ENCODE results near the gene AFF2.

The AFF2 gene

DNA sequence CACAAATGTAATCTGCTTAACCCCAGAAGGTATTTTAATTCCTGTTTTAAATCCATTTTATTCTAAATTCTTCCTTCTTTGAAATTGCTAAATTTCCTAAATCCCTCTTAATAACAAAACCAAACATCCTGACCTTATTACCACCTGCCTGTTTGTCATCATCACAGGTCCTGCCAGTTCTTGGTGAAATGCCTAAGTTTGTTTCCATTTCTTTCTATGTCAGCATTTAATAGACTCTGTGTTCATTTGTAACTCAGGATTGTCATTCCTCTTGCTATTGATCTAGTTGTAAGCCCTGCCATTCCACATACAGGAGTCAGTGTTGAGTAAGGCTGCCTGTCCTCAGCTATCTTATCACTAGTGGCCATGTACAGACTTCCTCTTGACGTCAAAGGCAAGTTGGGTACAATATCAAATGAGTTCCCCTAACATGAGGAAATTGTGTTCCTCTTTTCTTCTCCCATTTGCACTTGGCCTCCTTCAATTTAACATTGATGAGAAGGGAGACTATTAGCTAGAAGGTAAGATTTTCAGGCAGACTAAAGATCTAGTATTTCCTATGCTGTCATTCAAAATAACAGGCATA, 440.1 kb downstream of the AFF2 start:
- no peak for FAIRE-seq

GRCh38 chrX:148942754-148943153, 442.3 kb downstream of the AFF2 start:
- no peak for FAIRE-seq

DNA sequence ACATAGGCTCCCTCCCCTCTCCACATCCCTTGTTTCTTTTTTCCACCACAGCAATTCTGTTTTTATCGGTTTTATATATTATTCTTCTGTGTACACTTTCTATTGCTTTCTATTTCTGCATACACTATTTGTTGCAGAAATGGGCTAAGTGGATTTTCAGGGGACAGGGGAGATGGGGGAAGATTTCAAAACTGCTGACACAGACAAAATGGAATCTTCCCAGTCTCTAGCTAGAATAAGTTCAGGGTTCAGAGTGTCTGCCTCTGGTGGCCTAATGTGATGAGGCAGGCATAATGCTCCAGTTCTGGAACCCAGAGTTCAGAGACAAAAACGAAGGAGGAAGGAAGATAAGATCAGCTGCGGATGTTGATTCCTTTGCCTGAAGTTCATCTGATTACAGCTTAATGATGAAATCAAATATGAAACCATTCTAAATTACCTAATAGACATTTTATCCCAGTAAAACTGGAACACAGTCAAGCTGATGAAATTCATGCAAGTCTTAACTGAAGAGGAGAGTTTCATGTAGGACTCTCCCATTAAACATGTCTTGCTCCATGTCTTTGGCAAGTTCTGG, 447.1 kb downstream of the AFF2 start:
- FAIRE-seq = no peak

DNA sequence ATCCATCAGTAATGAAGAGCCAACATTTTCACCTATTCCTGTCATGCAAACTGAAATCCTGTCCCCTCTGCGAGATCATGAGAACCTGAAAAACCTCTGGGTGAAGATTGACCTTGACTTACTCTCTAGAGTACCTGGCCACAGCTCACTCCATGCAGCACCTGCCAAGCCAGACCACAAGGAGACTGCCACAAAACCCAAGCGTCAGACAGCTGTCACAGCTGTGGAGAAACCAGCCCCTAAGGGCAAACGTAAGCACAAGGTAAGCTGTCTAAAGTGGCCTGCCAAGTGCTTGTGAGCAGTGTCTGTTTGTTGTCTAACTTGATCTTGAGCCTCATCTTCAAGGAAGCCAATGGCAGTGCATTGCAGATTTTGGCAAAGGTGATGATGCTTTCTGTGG, 455.9 kb downstream of the AFF2 start:
- FAIRE-seq = no peak

- no peak for FAIRE-seq
These were observed 458.5 kb downstream of the AFF2 start for GRCh38 chrX:148958901-148959300.

DNA sequence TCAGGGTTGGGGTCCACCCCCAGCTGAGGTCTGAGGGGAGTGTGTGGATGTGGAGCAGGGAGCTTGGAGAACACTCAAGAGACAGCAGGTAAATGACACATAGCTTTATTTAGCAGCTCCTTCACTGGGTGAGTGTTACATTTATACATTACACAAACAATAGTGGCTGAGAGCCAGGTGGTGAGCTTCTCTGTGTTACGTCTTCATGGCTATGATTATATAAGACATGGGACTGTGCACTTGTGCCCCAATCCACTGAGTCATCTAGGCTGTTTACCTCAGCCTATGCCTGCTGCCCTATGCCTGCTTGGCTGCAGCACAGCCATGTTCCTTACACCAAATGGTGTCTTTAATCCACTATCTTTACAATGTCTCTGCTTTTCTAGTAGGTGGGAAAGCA, 459.6 kb downstream of the AFF2 start:
- FAIRE-seq = no peak

- no peak for FAIRE-seq
These were observed 461.6 kb downstream of the AFF2 start for GRCh38 chrX:148961985-148962384.

- FAIRE-seq = no peak
These were observed 476.4 kb downstream of the AFF2 start for GRCh38 chrX:148976571-148977400.

- no peak for FAIRE-seq
These were observed 479.4 kb downstream of the AFF2 start for GRCh38 chrX:148979786-148980185.

DNA sequence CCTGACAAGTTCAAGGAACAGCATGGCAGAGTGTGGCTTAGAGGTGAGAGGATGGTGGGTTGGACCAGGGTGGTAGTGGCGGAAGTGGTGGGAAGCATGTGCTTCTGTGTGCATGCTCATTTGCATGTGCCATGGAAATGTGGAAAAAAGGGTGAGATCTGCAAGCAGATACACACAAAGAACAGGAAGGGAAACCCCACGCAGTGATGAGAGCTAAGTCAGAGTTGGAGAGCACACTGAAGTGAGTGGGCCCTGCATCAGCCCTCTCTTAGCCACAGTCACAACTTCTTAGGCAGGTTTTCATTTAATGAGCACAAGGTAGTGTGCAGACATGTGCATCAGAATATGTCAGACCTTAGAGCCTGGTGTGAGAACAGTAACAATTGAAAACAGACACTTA, 483.8 kb downstream of the AFF2 start:
- no peak for FAIRE-seq

GRCh38 chrX:148991502-148991901, 491.1 kb downstream of the AFF2 start:
- no peak for FAIRE-seq

DNA sequence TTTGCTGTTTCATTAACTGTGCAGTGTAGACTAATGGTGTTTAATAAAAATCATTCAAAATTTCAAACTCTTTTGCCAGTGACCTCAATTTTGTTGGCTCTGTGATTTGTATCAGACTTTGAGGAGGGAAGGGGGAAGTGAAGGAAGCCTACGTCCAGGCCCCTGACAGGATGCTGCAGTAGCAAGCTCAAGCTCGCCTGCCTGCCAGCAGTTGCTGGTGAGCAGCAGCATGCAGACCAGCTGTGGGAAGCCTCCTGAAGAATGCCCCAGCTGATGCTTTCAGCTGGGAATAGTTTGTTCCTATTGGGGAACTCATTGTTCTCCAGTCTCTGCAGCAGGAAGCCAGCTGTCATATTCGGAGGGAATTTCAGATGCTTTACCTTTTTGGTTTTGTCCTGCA, 495.2 kb downstream of the AFF2 start:
- no peak for FAIRE-seq

DNA sequence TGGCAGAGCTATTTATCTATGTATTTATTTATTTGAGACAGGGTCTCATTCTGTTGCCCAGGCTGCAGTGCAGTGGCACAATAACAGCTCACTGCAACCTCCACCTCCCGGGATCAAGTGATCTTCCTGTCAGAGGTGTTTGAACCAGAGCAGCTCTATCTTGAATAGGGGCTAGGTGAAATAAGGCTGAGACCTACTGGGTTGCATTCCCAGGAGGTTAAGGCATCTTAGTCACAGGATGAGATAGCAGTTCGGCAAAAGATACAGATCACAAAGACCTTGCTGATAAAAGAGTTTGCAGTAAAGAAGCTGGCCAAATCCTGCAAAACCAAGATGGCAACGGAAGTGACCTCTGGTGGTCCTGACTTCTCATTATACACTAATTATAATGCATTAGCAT, 501.9 kb downstream of the AFF2 start:
- FAIRE-seq = no peak

- no peak for FAIRE-seq
These were observed 503.6 kb downstream of the AFF2 start for GRCh38 chrX:149003863-149004660.

DNA sequence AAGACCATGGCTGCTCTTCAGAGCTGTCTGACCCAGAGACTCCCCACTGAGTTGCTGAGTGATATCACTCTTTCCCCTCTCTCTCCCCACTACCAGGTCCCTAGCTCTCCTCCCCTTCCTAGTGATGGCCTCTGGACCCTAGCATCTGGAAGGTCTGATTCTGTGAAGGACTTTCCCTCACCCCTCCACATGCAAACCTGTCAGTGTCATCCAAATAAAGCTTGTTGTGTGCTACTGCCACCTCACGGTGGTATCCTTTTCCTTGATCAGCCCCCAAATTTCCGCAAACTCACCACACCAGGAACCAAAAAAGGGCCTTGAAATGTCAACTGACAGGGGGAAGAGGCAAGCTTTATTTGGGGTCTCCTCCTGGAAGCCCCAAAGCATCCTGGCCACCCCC, 504.5 kb downstream of the AFF2 start:
- no peak for FAIRE-seq

GRCh38 chrX:149006235-149006634, 505.8 kb downstream of the AFF2 start:
- no peak for FAIRE-seq

DNA sequence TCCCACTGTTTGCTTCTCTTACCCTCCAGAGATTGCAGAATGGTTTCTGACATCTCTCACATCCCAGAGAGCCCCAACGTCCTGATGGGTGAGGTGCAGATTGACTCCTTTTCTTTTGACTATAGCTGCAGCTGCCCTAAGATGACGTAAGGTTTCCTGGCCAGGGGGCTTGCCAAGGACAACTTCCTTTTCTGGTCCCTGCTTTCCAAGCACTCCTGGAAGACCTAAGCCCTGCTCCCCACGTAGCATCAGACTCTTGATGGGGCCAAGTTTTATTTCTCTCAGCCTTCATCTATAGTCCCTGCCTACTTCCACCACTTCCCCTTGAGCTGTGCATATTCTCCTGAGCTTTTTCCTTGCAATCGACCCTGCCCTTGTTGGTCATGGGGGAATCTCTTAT, 507.0 kb downstream of the AFF2 start:
- FAIRE-seq = no peak

- no peak for FAIRE-seq
These were observed 509.8 kb downstream of the AFF2 start for GRCh38 chrX:149010013-149010852.

DNA sequence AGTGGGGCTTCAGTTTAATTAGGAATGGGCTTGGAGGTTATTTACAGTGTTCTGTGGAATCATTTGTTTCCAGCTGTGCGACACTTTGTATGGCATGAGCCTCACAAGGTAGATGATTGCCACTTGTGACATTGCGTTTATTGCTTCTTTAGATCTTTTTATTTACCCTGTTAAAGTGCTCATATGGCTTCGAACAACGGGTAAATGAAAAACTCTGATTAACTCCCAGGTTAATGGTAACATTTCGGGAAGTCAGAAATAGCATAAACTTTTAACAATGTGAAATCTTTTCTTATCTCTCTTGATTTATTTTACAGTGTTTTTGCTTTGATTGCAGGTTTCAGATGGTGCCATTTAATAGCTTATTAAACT, 510.4 kb downstream of the AFF2 start:
- no peak for FAIRE-seq

- no peak for FAIRE-seq
These were observed 512.7 kb downstream of the AFF2 start for GRCh38 chrX:149013081-149013480.

GRCh38 chrX:149021159-149021558, 520.7 kb downstream of the AFF2 start:
- no peak for FAIRE-seq

DNA sequence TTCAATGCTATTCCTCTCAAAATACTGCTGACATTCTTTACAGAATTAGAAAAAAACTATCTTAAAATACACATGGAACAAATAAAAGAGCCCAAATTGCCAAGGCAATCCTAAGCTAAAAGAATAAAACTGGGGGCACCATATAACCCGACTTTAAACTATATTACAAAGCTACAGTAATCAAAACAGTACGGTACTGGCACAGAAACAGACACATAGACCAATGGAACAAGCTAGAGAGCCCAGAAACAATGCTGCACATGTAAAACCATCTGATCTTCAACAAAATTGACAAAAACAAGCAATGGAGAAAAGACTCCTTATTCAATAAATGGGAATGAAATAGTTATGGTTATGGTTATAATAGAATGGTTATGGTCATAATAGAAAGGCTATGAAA, 522.1 kb downstream of the AFF2 start:
- no peak for FAIRE-seq

DNA sequence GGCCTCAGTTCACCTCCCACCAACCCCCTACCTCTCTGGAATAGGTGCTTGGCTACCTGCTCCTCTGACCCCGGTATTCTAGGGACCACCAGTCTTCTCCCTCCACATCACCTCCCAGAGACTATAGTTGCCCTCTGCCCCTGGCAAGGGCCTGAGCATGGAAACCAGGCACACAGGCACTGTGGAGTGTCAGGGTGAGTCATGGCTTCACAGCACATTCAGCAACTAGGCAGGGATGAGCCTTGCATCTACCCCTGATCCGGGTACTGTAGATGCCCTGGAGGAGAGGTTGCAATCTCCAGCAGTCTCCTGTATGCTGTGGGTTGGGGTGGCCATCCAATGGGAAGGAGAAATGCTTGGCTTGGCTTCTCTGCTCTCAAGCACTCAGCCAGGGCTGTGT, 532.0 kb downstream of the AFF2 start:
- FAIRE-seq = no peak
